ENCODE data around the gene ALDH1A3. TPM values are rescaled to one million over a fixed set of nuclear protein-coding genes. Genes with fewer than 3 reads are reported as not detected.

ALDH1A3 gene
- total and polyA plus RNA-seq, 2 experiments from 2014 or later = 4.0 to 19.8 TPM

DNA sequence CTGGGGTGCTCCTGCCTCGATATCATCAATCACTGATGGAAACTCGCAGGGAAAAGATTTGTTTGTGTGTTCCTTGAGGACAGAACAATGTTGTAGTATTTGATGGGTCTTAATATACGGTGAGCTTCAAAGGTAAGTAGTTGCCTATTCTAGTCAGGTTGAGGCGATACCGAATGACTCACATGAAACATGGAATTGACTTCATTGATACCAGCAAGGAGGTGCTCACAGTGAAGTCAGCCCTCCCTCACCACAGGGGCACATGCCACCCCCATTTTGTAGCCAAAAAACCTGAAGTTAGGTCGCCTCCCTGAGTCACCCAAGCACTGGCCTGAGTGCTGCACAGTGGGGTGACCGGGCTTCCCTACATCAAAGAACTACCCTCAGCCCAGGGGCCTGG lies 3.7 kb upstream of the ALDH1A3 start (continued):
- TF ChIP-seq STAT1 (IDR thresholded peaks at IDR 0.05; ENCODE audit: unreplicated experiment) (no peak), POLR2AphosphoS5 (IDR thresholded peaks at IDR 0.05; ENCODE audit: low read depth) (no peak)

DNA sequence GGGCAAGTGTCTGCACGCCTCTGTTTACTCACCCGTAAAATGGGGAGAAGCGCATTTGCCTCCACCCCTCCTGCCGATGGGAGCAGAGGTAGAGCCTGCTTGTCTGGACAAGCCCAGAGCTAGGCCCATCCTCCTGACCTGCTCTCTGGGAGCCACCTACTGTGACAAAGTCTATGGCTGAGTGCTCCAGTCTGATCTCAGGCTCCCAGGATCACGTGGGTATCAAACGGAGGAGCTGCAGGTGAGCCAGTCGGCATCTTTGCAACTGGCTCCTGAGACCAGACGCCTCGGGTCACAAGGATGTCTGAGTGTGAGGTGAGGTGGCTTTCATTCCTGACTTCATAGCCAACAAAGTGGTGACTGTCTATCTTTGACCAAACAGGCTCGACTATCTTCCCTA lies 2.1 kb upstream of the ALDH1A3 start:
- Histone ChIP-seq H2AFZ (no peak overlapping the region), H3K27ac (ENCODE audit: low read depth) (no peak overlapping the region), H3K27me3 (ENCODE audit: insufficient read depth) (peaks cover 55% of the 10 kb centered on the region), H3K36me3 (ENCODE audit: insufficient read depth) (no peaks in the 10 kb centered on the region), H4K20me1 (replicated peaks; ENCODE audit: insufficient read depth) (no peaks in the 10 kb centered on the region), H3K4me1 (ENCODE audit: insufficient read depth) (peaks cover 15% of the 10 kb centered on the region), H3K9me2 (ENCODE audit: insufficient read depth) (no peaks in the 10 kb centered on the region), H3K79me2 (replicated peaks; ENCODE audit: insufficient read depth) (no peaks in the 10 kb centered on the region), H3F3A (replicated peaks; ENCODE audit: low read depth) (peaks cover 8% of the 10 kb centered on the region; the same call in 1 of the 2 replicates), H3K4me3 (no peak overlapping the region), H3K4me2 (no peak overlapping the region)
- H3K4me1 Mint-ChIP-seq = peaks cover 25% of the 10 kb centered on the region
- 0 out of 3 replicates have a peak, but pooled peaks cover 2% of the 10 kb centered on the region for H3K9me3 Mint-ChIP-seq
- H3K27me3 Mint-ChIP-seq (ENCODE audit: insufficient read depth, low read depth, poor library complexity) = peaks cover 48% of the 10 kb centered on the region
- H3K4me3 Mint-ChIP-seq = no peak overlapping the region
- TF ChIP-seq, protein P1, sequence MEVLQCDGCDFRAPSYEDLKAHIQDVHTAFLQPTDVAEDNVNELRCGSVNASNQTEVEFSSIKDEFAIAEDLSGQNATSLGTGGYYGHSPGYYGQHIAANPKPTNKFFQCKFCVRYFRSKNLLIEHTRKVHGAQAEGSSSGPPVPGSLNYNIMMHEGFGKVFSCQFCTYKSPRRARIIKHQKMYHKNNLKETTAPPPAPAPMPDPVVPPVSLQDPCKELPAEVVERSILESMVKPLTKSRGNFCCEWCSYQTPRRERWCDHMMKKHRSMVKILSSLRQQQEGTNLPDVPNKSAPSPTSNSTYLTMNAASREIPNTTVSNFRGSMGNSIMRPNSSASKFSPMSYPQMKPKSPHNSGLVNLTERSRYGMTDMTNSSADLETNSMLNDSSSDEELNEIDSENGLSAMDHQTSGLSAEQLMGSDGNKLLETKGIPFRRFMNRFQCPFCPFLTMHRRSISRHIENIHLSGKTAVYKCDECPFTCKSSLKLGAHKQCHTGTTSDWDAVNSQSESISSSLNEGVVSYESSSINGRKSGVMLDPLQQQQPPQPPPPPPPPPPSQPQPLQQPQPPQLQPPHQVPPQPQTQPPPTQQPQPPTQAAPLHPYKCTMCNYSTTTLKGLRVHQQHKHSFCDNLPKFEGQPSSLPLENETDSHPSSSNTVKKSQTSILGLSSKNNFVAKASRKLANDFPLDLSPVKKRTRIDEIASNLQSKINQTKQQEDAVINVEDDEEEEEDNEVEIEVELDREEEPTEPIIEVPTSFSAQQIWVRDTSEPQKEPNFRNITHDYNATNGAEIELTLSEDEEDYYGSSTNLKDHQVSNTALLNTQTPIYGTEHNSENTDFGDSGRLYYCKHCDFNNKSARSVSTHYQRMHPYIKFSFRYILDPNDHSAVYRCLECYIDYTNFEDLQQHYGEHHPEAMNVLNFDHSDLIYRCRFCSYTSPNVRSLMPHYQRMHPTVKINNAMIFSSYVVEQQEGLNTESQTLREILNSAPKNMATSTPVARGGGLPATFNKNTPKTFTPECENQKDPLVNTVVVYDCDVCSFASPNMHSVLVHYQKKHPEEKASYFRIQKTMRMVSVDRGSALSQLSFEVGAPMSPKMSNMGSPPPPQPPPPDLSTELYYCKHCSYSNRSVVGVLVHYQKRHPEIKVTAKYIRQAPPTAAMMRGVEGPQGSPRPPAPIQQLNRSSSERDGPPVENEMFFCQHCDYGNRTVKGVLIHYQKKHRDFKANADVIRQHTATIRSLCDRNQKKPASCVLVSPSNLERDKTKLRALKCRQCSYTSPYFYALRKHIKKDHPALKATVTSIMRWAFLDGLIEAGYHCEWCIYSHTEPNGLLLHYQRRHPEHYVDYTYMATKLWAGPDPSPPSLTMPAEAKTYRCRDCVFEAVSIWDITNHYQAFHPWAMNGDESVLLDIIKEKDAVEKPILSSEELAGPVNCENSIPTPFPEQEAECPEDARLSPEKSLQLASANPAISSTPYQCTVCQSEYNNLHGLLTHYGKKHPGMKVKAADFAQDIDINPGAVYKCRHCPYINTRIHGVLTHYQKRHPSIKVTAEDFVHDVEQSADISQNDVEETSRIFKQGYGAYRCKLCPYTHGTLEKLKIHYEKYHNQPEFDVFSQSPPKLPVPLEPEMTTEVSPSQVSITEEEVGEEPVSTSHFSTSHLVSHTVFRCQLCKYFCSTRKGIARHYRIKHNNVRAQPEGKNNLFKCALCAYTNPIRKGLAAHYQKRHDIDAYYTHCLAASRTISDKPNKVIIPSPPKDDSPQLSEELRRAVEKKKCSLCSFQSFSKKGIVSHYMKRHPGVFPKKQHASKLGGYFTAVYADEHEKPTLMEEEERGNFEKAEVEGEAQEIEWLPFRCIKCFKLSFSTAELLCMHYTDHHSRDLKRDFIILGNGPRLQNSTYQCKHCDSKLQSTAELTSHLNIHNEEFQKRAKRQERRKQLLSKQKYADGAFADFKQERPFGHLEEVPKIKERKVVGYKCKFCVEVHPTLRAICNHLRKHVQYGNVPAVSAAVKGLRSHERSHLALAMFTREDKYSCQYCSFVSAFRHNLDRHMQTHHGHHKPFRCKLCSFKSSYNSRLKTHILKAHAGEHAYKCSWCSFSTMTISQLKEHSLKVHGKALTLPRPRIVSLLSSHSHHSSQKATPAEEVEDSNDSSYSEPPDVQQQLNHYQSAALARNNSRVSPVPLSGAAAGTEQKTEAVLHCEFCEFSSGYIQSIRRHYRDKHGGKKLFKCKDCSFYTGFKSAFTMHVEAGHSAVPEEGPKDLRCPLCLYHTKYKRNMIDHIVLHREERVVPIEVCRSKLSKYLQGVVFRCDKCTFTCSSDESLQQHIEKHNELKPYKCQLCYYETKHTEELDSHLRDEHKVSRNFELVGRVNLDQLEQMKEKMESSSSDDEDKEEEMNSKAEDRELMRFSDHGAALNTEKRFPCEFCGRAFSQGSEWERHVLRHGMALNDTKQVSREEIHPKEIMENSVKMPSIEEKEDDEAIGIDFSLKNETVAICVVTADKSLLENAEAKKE (CRISPR knock-in tag; IDR thresholded peaks at IDR 0.05) = no peak
- no peak for TF ChIP-seq NANOG (IDR thresholded peaks at IDR 0.05; ENCODE audit: borderline replicate concordance)
- no peak overlapping the region for H3K27ac Mint-ChIP-seq
- DNase-seq (ENCODE audit: low spot score) (no peak), ATAC-seq (no peak)
- H3K36me3 Mint-ChIP-seq (ENCODE audit: low read depth) = no peaks in the 10 kb centered on the region; the same call in 2 of the 3 replicates

DNA sequence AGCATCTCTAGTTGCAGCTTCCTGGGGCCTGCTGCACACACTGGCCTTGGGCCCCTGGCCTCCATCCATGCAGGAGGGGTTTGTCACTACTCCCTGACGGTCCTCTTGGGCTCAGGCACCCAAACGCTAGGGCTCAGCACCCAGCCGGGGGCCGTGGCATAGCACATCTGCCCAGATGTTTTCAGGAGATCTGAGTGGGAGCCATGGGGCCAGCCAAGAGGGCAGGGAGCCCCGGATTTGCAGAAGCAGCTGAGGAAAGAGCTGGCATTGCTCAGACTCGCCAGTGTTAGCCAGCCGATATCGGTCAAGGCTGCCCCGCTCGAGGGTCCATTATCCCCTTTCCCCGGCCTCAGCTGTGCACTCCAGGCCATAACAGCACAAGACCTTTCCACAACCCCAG lies 1.5 kb upstream of the ALDH1A3 start:
- peaks cover 8% of the 10 kb centered on the region; the same call in 1 of the 2 replicates for H3F3A ChIP-seq (replicated peaks; ENCODE audit: low read depth)
- H3K4me2 ChIP-seq = peak overlapping the region; percentile 64
- no peak overlapping the region for H3K27ac ChIP-seq (ENCODE audit: low read depth)
- peak overlapping the region; percentile 76 for H3K4me3 Mint-ChIP-seq
- no peaks in the 10 kb centered on the region for H4K20me1 ChIP-seq (replicated peaks; ENCODE audit: insufficient read depth)
- peaks cover 50% of the 10 kb centered on the region for H3K27me3 Mint-ChIP-seq (ENCODE audit: insufficient read depth, low read depth, poor library complexity)
- no peak overlapping the region for H3K27ac Mint-ChIP-seq
- H3K79me2 ChIP-seq (replicated peaks; ENCODE audit: insufficient read depth) = no peaks in the 10 kb centered on the region
- no peaks in the 10 kb centered on the region for H3K36me3 ChIP-seq (ENCODE audit: insufficient read depth)
- no peak overlapping the region for H2AFZ ChIP-seq
- no peaks in the 10 kb centered on the region; the same call in 2 of the 3 replicates for H3K36me3 Mint-ChIP-seq (ENCODE audit: low read depth)
- no peaks in the 10 kb centered on the region for H3K9me2 ChIP-seq (ENCODE audit: insufficient read depth)
- DNase-seq (ENCODE audit: low spot score) (no peak), ATAC-seq (no peak)
- 0 out of 3 replicates have a peak, but pooled peaks cover 2% of the 10 kb centered on the region for H3K9me3 Mint-ChIP-seq
- peaks cover 61% of the 10 kb centered on the region for H3K27me3 ChIP-seq (ENCODE audit: insufficient read depth)
- H3K4me1 ChIP-seq (ENCODE audit: insufficient read depth) = peaks cover 15% of the 10 kb centered on the region
- peaks cover 25% of the 10 kb centered on the region for H3K4me1 Mint-ChIP-seq
- H3K4me3 ChIP-seq = peak overlapping the region; percentile 76; the same call in 1 of the 2 replicates
- no peak for TF ChIP-seq ZNF331 (CRISPR knock-in tag; IDR thresholded peaks at IDR 0.05; ENCODE audit: low read depth)
- TF ChIP-seq CREB1 (CRISPR knock-in tag; IDR thresholded peaks at IDR 0.05; ENCODE audit: low read depth) = no peak
- no peak for TF ChIP-seq ZNF114 (CRISPR knock-in tag; IDR thresholded peaks at IDR 0.05)
- TF ChIP-seq, protein P2, sequence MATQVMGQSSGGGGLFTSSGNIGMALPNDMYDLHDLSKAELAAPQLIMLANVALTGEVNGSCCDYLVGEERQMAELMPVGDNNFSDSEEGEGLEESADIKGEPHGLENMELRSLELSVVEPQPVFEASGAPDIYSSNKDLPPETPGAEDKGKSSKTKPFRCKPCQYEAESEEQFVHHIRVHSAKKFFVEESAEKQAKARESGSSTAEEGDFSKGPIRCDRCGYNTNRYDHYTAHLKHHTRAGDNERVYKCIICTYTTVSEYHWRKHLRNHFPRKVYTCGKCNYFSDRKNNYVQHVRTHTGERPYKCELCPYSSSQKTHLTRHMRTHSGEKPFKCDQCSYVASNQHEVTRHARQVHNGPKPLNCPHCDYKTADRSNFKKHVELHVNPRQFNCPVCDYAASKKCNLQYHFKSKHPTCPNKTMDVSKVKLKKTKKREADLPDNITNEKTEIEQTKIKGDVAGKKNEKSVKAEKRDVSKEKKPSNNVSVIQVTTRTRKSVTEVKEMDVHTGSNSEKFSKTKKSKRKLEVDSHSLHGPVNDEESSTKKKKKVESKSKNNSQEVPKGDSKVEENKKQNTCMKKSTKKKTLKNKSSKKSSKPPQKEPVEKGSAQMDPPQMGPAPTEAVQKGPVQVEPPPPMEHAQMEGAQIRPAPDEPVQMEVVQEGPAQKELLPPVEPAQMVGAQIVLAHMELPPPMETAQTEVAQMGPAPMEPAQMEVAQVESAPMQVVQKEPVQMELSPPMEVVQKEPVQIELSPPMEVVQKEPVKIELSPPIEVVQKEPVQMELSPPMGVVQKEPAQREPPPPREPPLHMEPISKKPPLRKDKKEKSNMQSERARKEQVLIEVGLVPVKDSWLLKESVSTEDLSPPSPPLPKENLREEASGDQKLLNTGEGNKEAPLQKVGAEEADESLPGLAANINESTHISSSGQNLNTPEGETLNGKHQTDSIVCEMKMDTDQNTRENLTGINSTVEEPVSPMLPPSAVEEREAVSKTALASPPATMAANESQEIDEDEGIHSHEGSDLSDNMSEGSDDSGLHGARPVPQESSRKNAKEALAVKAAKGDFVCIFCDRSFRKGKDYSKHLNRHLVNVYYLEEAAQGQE (IDR thresholded peaks at IDR 0.05; ENCODE audit: unreplicated experiment) = no peak
- TF ChIP-seq JUNB (IDR thresholded peaks at IDR 0.05; ENCODE audit: unreplicated experiment) = no peak
